Activated CD4-positive, alpha-beta T cell treated with anti-CD3 and anti-CD28 coated beads, Interleukin-2, Interleukin-4, amounts not matched to agents 100 ng/mL and 50 ng/mL, durations not matched to agents 16 hours and 8 hours (primary cell): Measurements from ENCODE around the gene SBF2.
"Not testable (repeated sequence)": the region's sequence is repeated elsewhere in the genome, so short reads cannot be mapped to it uniquely, and the experiment has no call there.

Experiments
- DNase-seq: peaks from one replicate; pipeline ENCODE4 v3.0.0-alpha.2; 2020; ENCODE audit warnings: low spot score

Gene SBF2

DNA sequence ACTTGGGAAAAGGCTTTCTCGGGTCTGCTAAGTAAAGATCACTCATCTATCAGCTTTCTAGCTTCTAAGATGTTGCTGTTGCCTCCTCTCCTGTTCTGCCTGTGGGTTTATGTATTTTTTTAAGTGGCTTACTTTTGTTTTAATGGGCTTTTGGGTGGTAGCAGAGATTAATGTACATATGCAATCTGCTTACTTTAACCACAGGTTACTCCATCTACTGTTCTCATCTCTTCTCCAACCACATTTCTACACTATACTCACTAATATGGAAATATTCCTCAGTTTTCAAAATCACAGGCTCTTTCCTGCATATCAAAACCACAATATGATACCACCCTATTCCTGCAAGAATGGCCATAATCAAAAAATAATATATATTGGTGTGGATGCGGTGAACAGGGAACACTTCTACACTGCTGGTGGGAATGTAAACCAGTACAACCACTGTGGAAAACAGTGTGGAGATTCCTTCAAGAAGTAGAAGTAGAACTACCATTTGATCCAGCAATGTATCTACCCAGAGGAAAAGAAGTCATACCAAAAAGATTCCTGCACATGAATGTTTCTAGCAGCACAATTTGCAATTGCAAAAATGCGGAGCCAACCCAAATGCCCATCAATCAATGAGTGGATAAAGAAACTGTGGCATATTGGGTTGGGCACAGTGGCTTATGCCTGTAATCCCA lies 341.4 kb downstream of the SBF2 start:
- no peak for DNase-seq

GRCh38 chr11:9951807-9952206 lies 342.2 kb downstream of the SBF2 start:
- no peak for DNase-seq

DNA sequence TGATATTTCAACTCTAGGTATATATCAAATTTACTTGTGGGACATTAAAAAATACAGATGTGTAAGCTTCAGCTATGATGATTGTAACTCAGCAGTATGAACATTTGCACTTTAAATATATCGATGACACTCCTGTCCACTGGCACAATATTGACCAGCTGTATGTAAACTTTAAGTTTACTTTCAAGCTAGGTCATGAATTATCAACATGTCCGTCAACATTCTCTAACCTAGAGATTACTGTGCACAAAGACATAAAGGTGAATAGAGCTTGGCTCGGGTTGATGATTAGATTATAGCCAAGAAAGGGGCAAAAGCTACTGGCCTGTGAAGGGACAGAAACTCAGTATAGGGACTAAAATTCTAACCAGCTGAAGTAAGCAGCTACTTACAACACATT lies 343.6 kb downstream of the SBF2 start:
- DNase-seq: no peak

DNA sequence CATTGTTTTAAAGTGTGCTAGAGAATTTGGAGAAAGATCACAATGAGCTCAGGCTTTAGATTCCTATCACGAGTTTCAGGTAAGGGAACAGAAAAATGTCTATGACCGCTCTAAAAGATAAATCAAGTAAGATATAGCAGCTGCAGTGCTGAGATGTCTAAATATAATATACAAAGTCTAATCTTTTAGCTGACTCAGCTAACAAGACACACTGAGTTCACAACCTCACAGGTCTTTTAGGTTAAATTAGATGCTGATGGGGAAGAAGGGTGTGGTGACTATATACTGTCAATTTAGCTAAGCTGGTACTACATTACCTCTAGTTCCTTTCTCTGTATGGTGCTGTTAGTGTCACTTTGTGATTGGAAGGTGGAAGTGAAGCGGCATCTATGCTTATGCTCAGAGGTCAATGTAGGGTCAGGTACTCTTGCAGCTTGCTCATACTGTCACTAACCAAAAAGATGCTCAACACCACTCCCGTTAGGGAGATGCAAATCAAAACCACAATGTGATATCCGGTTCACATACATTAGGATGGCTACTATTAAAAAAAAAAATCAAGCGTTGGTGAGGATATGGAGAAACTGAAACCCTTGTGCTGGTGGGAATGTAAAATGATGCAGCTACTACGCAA lies 346.7 kb downstream of the SBF2 start:
- DNase-seq: no peak

DNA sequence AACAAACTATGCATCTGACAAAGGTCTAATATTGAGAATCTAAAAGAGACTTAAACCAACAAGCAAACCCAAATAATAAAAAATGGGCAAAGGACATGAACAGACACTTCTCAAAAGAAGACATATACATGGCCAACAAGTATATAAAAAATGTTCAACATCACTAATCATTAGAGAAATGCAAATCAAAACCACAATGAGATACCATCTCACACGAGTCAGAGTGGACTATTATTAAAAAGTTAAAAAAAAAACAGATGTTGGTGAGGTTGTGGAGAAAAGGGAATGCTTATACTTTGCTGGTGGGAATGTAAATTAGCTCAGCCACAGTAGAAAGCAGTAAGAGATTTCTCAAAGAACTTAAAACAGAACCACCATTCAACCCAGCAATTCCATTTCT lies 348.3 kb downstream of the SBF2 start:
- DNase-seq: not testable (repeated sequence)

DNA sequence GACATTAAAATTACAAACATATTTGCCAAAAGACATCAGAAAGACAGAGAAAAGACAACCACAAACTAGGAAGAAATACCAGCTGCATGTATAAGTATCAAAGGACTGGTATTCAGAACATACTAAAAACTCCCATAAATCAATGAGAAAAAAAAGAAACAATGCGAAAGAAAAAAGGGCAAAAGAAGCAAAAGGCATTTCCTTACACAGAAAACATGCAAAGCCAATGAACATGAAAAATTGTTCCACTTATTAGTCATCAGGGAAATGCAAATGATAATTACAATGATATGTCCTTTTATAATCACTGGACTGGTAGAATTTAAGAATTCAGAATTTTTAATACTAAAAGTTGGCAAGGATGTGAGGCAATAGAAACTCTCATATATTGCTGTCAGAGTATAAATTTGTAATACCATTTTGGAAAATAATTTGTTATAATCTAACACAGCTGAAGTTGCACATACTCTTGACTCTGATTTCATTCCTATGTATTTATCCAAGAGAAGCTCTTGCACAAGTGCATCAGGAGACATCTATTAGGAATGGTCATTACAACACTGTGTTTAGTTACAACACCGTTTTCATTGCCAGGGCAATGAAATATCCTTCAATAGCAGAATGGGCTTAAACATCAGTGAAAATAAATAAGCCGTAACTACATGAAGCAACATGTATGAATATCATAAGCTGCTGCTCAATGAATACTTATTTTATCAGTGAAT lies 350.5 kb downstream of the SBF2 start:
- DNase-seq: no peak

DNA sequence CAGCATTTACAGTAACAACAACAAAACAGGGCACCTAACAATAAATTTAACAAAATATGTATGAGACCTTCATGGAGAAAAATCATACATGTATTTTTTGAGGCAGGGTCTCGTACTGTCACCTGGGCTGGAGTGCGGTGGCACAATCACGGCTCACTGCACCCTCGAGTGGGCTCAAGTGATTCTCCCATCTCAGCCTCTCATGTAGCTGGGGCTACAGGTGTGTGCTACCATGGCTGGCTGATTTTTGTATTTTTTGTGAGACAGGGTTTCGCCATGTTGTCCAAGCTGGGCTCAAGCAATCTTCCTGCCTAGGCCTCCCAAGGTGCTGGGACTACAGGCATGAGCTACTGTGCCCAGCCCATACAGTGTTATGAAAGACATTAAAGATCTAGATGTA lies 352.0 kb downstream of the SBF2 start:
- DNase-seq: no peak

- DNase-seq: not testable (repeated sequence)
These were observed 354.9 kb downstream of the SBF2 start for GRCh38 chr11:9939150-9939549.

DNA sequence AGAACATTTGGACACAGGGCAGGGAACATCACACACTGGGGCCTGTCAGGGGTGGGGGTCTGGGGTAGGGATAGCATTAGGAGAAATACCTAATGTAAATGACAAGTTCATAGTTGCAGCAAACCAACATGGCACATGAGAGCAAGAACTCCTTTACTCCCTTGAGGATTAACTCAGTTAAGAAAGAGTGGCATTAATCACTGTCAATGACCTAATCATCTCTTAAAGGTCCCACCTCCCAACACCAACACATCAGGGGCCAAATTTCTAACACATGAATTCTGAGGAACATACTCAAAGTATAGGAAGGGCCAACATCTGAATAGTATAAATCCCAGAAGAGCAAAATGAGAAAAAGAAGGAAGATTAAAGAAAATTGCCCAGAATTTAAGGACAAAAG lies 357.3 kb downstream of the SBF2 start:
- no peak for DNase-seq

DNA sequence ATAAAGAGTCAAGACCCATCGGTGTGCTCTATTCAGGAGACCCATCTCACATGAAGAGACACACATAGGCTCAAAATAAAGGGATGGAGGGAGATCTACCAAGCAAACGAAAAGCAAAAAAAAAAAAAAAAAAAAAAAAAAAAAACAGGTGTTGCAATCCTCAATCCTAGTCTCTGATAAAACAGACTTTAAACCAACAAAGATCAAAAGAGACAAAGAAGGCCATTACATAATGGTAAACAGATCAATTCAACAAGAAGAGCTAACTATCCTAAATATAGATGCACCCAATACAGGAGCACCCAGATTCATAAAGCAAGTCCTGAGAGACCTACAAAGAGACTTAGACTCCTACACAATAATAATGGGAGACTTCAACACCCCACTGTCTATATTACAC lies 361.2 kb downstream of the SBF2 start:
- DNase-seq: not testable (repeated sequence)

GRCh38 chr11:9930562-9931331 lies 363.3 kb downstream of the SBF2 start:
- not testable (repeated sequence) for DNase-seq

DNA sequence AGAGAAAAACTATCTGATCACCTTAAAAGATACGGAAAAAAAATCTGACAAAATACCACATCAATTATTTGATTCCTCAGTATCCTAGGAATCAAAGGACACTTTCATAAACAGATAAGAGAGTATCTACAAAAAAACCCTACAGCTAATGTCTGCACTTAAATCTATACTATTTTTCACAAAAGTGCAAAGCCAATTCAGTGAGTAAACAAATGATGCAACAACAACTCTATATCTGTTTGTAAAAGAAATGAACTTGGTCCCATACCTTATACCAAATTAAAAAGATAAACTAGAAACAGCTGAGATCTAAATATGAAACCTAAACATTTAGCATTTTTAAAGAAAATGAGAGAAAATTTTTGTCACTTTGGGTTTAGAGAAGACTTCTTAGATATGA lies 366.3 kb downstream of the SBF2 start:
- no peak for DNase-seq

GRCh38 chr11:9923280-9923679 lies 370.7 kb downstream of the SBF2 start:
- peak; percentile 10 for DNase-seq

GRCh38 chr11:9922806-9923205 lies 371.2 kb downstream of the SBF2 start:
- DNase-seq: no peak

DNA sequence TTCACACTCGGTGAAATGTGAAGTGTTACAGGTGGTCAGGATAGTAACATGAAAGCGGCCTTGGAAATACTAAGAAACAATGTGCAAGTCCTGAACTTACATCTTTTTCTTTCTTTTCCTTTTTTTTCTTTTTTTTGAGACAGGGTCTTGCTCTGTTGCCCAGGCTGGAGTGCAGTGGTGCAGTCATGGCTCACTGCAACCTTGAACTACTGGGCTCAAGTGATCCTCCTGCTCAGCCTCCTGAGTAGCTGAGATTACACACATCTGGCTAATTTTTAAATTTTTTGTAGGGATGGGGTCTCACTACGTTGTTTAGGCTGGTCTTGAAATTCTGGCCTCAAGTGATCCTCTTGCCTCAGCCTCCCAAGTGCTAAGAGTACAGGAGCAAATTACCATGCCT lies 377.5 kb downstream of the SBF2 start:
- DNase-seq: no peak

DNA sequence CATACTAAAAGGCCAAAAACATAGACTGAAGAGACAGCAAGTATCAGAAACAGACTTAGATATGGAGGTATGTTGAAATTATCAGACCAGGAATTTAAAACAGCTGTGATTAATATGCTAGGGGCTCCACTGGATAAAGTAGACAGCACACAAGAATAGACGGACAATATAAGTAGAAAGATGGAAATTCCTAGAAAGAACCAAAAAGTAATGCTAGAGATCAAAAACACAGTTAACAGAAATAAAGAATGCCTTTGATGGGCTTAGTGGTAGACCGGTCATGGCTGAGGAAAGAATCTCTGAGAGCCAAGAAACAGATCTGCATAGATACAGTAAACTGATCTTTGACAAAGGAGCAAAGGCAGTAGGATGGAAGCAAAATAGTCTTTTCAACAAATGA lies 380.0 kb downstream of the SBF2 start:
- DNase-seq: no peak

GRCh38 chr11:9905960-9906791 lies 387.8 kb downstream of the SBF2 start:
- no peak for DNase-seq

DNA sequence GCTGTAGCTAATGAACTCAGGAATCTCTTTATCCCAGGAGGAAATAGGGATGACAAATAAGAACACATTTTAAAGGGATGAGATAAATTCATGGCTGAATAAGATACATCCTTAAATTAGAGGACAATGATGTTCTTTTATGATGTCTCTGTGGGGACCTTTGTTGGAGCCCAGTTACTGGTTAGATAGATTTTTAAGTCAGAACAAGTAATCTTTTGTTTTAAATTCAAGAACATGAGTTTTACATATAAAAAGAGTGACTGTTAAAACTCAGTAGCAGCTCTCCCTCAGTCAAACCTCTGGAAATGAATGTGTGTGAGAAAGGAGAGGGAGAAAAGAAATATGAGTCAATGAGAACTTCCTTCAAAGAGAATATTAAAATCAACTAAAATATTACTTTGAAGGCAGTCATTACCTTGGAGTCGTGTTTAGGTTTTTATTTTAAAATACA lies 388.5 kb downstream of the SBF2 start:
- DNase-seq: no peak

DNA sequence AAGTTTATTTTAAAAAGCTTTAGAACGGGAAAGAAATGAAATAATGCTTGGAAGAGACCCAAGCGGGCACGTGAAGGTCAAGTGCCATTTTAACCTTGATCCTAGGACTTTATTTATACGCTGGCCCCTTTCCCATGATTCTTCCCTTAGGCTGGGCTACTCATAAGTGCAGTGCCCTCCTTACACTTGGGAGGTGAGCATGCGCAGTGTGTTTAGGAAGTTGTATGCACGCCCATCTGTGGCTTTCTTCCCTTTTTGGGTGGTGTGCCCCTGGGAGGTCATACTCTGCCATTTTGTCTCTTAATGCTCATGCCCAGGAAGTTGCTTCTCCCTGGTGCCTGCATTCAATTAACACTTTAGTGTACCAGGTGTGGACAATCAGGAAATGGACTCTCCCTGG lies 390.4 kb downstream of the SBF2 start:
- no peak for DNase-seq

GRCh38 chr11:9901943-9902342 lies 392.1 kb downstream of the SBF2 start:
- no peak for DNase-seq

DNA sequence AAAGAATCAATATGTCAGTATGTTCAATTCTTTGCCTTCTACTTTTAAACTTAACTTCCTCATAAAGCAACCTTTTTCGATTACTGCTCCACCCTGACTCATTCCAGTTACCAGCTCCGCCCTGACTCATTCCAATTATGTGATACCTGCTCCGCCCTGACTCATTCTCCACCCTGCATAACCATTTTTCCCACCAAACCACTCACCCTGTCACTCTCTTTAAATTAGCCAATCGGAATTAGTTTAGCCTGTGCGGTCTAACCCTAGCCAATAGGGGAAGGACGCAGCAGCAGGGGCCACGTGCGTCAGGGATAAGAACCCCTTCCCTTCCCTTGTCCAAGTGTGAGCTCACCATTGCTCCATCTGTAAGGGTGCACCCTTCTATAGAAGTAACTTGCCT lies 393.8 kb downstream of the SBF2 start:
- DNase-seq: peak; percentile 12

DNA sequence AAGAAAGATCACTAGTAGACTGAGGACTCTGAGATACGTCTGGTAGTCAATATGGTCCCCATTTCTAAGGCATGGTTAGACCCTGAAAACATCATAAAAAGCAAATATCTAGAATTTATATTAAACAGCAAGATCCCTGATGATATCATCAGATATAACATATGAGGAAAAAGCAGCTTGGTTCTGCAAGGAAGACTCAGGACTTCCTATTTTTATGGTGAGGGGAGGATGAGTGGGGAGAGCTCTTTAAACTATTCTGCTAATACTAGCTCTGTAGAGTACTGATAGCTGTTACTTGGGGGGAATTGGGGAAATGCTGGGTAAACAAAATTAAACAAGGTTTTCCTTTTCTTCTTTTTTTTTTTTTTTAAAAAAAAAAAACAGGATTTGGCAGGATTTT lies 394.3 kb downstream of the SBF2 start:
- no peak for DNase-seq
